CD4-positive, alpha-beta T cell treated with Interleukin-17A for 4 hours (primary cell): Measurements from ENCODE around the gene PROM1.

ENCODE experiments used
- DNase-seq: peaks from one replicate; pipeline ENCODE4 v3.0.0-alpha.2; 2020; ENCODE audit warnings: mixed read lengths

The PROM1 gene

DNA sequence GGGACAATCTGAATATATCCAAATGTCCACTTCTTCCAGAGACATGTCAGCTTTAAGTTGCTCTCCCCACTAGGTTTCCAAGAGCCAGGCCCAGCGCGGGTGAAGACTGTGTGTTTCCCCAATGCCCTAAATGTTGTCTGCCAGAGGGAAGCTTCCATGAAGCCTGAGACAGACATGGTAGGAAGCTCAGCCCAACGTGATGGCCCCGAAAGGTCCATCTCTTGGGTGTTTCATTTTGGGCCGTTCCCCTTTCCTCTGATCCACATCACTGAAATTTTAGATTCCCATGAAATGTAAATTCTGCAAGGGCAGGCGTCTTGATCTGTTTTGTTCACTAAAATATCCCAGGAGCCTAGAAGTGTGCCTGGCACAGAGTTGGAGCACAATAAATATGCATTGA is 25.4 kb upstream of the PROM1 start:
- no peak for DNase-seq

DNA sequence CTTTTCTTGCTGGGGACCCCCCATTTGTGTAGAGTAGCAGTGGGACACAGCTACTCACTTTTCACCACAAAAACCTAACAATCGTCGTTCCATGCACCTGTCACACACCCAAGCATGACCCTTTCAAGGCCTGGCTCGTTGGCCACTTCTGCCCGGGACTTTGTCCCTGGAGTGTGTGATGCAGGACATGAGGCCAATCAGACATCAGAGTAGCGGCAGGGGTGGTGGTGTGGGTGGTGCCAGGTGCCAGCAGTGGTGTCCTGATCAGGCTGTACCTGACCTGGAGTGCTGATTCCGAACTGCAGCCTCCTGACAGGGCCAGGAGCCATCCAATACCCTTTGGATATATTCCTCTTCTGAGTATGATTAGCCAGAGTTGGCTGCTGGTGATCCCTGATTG is 23.1 kb upstream of the PROM1 start:
- DNase-seq, result no peak

DNA sequence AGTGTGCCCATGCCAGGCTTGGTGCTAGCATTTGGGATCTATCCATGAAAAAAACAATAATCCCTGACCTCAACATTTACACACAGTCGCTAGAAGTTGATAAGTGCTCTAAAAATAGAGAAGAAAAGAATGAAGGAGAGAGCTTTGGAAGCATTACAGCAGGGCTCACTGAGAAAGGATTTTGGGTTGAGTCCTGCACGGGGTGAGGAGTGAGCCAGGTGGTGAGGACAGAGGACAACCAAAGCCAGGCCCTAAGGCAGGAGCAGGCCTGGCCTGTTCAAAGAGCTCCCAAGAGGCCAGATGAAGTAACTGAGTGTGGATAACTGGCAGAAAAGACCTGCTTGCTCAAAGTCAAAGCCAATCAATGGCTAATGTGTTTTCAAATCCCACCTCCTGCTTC is 20.7 kb upstream of the PROM1 start:
- no peak for DNase-seq

DNA sequence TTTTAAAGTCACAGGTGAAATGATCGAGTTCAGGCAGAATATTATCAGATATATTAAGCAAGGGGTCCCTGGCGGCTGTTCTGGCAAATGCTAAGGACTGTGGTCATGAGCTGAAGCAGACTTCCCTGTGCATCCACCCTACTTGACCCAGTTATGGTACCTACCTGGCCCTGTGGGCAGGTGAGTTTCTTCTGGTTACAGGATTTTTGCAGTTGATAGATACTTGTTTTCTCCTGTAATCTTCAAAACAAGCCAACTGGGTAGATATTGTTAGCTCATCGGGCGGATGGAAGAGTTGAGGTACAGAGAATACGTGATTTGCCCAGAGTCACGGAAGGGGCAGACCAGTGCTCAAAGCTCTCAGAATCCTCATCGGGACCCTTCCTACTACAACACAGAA is 18.5 kb upstream of the PROM1 start:
- no peak for DNase-seq

DNA sequence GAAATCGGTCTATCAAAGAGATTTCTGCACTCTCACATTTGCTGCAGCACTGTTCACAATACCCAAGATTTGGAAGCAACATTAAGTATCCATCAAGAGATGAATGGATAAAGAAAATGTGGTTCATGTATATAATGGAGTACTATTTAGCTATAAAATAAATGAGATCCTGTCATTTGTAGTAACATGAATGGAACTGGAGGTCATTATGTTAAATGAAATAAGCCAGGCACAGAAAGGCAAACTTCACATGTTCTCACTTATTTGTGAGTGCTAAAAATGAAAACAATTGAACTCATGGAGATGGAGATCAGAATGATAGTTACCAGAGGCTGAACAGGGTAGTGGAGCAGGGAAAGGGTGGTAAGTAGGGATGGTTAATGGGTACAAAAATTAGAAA is 17.0 kb upstream of the PROM1 start:
- DNase-seq, result no peak

DNA sequence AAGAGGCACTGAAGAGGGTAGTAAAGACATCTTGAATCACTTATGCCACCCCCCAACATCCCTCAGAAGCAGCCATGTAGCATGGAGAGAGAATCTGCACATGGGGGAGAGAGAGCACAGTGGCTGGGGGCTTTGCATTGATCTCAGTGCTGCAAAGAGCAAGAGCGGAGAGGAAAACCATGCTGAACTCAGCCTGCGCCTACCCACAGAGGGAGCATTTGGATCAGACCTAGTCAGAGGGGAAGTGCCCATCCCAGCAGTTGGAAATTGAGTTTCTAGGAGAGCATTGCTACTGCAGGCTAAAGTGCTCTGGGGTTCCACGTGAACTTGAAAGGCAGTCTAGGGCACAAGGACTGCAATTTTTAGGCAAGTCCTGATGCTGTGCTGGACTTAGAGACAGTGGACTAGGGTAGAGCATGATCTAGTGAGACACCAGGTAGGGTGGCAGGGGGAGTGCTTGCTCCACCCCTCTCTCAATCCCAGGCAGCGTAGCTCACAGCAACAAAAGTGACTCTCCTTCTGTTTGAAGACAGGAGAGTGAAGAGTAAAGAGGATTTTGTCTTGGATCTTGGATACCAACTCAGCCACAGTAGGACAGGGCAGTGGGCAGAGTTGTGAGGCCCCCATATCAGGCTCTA is 9.0 kb upstream of the PROM1 start:
- no peak for DNase-seq

DNA sequence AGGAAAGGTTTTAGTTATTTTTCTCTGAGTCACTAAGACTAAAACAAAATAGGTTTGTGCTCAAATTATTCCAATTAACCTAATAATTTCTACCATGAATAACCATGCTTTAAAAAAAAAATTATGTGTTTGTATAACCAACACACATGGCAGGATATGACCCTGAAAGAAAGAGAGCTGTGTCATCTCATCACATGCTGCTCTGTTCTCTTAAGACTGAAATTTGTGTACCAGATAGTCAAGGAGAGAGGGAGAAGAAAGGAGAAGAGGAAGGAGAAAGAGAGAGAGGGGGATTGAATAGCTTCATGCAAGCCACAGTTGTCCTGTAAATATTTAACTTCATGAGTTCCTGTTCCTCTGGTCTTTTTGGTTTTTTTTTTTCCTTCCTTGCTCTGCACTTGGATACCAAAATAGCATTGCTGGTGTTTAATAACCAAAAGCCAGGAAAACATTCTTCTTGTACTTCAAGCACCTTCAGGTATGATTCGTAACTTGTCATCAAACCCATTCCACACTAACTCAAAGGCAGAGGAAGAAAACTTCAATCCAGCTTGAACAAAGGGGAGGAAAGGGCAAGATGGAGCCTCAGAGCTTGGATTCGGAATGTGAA is 6.4 kb upstream of the PROM1 start:
- no peak for DNase-seq

DNA sequence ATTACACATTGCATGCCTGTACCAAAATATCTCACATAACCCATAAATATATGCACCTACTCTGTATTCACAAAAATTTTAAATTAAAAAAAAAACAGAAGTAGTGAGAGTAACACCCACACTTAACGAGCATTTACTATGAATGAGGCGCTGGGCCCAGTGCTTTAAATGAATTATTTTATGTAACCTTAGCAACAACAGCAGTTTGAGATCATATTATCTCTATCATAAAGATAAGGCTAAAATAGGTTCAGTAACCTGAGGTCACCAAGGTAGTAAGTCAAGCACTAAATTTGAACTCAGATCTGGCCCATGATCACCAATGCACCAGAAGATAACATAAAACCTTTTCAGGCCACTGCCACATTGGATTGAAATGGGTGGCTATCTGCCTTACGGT is 5.3 kb upstream of the PROM1 start:
- no peak for DNase-seq

DNA sequence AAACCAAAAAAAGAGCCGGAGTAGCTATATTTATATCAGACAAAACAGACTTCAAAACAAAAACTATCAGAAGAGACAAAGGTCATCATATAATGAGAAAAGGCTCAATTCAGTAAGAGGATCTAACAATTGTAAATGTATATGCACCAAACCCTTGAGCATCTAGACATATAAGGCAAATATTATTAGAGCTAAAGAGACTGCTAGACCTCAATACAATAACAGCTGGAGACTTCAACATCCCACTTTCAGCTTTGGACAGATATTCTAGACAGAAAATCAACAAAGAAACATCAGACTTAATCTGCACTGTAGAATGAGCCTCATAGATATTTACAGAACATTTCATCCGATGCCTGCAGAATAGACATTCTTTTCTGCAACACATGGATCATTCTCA is 4.8 kb upstream of the PROM1 start:
- DNase-seq, result no peak

DNA sequence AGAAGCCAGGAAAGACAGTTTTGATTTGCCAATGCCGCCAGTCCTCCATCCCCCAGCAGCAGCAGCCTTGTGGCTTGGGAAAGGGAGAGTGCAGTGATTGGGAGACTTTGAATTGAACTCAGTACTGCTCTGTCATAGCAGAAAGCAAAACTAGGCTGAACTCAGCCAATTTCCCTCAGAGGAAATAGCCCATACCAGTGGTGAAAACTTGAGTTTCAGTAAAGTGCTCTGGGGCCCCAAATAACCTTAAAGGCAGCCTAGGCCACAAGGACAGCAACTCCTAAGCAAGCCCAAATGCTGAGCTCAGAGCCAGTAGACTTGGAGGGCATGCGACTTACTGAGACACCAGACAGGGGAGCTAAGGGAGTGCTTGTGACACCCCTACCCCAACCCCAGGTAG is 2.0 kb upstream of the PROM1 start:
- no peak for DNase-seq

DNA sequence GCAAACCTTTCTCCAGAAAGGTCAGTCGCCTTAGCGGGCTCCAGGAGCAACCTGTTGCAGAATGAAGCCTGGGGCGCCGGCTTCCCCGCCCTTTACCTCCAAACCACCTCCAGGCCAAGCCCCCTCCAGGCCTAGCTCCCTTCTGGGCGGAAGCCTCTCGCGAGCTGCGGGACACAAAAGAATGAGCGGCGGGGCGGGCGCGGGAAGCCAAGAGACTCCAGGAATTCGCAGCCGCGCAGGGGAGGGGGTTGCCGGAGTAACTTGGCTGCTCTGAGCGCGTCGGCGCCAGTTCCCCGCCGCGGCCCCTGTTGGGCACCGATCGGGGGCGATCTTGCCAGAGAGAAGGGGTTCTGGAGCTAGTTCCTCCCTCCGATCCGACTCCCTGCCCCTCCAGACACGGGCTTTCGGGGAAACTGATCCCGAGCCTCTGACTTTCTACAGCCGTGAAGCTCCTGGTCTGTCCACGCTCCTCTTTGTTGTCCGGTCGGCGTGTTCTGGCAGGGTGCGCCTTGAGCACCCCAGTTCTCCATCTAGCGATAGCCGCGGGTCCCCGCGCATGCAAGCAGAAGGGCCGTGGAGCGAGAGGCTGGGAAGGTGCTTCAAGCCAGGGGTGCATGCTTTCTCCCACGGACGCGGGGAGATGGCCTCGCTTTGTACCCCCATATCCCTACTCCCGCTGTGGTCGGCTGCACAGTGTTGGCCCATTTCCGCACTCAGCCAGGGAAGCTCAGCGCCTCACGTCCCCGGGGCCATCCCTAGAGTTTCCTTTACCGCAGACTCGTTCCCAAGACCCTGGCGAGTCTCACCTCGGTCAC is 1.2 kb downstream of the PROM1 start:
- peak; percentile 5 for DNase-seq

DNA sequence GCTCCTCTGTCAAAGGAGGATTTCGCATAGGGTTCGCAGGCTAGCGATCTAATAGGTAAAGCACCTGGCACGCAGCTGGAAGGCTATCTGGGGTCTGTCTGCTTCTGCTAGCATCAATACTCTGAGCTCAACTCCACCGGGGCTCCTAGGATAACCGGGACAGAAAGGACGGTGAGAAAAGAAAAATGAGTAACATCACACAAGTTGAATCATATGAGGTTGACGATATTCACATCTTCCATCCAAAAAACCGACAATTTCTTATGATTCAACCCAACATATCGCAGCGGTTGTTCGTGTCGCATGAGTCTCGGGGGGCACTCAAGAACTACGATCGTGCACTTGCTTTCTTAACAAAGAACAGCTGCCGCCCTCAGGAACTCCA is 1.8 kb downstream of the PROM1 start:
- DNase-seq, result no peak

DNA sequence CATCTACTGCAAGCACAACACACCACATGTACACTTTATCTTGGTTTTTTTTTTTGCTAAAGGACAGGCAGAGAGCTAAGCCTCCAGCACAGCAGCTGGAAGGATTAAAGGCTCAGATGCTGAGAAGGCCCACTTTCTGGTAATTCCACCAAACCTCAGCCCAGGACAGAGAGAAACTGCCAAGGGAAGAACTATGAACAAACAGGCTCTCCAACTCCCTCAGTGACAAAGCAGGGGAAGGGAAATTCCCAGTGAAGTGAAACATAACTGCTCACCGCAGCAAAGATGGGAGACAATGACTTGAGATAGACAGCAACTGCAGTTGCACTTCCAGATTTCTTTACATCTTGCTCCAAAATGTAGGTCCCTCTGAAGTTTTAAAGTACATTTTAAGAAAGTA is 4.8 kb downstream of the PROM1 start:
- no peak for DNase-seq

DNA sequence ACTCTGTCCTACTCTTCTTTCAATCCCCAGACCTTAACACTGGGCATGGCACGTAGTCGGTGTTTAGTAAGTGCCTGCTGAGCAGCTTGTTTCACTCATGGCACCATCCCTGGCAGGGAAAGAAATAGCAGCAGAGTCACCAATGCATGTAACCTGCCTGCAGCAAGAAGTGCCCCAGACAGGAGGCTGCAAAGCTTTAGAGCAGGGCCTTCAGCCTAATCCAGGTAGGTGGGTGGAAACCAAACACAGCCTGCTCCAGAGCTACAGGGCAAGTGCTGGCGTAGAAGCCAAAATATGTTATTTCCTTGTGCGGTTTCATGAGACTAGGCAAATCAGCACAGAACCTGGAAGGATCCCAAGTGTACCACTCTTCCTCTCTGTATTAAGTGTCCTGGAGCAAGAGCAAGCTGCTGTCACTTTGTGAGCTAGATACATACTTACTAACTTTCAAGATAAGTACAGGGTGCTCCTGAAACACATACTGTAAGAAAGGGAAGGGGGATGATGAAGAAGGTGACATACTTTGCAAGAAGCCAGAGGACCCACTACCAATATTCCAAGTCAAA is 5.5 kb downstream of the PROM1 start:
- no peak for DNase-seq

DNA sequence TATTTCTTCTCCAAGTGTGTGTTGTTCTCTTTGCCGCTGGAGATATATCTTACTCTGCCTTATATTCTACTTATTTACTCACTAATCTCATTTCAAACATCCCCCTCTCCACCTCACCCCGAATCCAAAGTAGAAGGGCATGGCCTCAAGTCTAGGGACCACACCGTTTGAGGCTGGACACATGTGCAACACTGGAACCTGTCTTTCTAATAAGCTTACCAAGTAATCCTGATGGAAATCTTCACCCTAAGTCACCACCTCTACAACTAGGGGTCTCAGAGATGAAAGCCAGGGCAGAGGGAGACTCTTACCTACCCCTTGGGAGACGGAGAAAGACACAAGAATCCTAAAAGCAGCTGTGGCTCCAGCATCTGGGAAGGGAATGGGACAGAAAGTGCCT is 6.0 kb downstream of the PROM1 start:
- no peak for DNase-seq

DNA sequence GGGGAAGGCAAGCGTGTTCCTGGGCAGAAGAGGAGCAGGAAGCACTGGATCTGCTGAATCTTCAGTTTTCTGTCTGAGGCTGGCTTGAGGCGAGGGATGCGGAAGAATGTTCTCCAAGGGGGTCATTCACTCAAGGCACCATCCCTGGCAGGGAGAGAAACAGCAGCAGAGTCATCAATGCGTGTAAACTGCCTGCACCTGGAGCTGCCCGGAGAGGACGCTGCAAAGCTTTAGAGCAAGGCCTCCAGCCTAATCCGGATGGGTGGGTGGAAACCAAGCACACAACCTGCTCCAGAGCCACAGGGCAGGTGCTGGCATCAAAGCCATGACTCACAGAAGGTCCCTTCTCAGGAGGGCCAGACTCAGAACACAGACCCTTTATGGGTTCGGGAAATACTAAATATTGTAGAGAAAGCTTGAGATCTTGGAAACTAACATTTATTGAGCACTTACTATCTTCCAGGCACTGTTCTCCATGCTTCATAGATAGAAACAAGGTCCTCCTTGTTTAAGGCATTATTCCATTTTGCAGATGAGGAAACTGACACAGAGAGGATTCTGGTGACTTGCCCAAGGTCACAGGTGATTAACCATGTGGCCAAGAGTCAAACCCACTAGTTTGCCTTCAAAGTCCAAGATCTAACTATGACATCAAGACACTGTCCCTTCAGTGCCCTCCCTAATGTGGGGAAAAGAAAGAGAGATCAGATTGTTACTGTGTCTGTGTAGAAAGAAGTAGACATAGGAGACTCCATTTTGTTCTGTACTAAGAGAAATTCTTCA is 7.7 kb downstream of the PROM1 start:
- DNase-seq, result no peak

DNA sequence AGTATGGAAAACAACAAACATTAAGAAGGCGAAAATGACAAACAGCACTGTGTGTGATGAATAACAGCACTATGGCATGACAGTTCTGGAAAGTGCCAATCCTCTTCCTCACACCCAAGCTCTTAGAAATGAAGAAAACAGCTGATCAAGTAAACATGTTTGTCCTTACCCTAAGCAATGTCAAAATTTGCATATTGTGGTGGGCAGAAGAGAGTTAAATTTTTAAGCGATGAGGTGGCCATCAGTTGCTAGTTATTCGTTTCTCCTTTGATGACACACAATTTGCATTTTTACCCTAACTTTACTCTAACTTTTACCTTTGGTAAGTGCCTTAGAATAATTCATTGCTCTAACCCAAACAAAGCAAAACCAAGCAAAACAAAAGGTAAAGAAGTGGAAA is 8.8 kb downstream of the PROM1 start:
- no peak for DNase-seq

DNA sequence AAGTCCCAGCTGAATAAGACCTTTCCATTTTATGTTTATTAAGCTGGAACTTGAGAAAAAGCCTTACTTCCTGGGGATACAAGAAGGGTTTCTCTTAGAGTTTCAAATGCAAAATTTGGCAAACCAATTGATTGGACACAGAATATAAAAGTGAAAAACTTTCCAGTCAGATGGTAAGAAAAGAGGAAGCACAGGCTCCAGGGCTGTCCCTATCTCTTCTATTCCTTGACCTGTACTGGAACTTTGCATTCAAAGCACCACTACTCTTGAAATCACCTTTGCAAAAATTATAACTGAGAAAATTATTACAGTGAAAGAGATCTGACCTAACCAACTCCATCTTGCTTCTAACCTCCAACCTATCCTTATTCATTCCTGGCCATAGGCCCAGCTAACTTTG is 11.7 kb downstream of the PROM1 start:
- DNase-seq, result no peak

DNA sequence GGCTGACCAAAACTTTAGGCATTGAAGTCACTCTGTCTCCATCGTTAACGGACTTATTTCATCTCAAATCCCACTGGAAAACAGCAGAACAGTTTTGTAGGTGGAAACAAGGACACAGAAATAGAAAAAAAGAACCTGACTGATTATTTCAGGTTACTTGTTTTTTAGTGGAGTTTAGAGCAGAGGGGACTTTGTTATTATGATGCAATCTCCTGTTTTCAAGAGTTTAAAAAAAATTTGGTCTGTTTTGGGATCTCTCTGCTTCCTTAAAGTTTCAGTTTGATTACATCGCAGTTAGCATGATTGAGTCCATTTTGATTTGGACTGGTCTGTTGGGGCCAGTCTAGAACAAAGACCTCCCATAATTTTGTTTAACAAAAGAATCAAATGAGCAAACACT is 13.6 kb downstream of the PROM1 start:
- no peak for DNase-seq

DNA sequence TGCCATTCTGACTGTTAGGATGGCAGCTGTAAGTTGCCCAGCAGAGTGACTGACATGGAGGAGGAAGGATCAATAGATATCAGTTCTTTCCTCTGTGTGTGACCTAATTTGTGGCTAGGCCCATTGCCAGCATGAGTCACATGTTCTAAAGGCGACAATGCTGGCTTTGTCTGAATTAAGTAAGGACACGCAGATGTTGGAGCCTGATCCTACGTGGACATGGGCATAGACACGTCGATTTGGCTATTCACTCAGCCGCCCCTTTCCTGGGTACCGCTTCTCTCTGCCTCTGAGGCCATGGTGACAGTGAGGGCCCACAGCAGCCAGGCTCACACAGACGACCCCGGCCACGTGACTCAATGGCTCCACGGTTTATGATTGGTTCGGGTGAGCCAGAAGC is 16.3 kb downstream of the PROM1 start:
- no peak for DNase-seq

DNA sequence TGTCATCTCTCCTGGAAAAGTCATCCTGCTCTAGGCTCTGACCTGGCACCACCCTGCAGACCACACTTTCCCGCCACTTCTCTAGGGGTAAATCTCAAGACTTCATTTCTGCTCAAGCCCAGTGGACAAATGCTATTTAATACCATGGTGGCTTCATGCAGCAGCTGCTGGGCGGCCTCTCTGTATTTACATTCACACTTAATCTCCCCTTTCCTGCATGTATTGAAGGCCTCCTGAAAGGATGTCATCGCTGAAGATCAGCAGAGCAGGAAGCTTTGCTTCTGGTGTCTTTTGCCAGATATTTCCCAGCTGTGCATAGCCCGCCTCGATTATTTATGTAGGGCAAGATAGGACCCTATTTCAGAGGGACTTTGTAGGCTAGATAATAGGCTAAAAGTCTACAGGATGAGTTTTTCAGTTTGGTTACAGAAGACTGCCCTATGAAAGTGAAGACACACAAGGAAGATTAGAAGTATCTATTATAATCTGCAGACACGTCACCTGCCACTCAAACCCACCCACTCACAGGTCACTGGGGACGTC is 17.2 kb downstream of the PROM1 start:
- no peak for DNase-seq

DNA sequence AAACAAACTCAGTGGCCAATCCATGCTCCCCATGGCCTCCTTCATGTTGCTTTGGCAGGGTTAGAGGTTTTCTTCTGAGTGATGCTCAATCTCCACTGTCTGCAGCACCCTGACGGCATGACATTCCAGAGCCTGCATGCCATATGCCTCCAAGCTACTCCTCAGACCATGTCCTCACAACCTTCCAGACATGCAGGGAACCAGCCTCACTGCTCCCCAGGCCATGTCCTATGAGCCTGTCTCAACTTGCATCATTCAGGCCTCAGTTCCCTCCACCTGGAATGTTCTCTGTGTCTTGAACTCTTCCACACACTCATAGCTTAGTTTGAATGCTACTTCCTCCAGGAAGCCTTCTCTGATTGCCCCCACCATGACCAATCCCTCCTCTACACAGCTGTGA is 18.8 kb downstream of the PROM1 start:
- DNase-seq, result no peak

DNA sequence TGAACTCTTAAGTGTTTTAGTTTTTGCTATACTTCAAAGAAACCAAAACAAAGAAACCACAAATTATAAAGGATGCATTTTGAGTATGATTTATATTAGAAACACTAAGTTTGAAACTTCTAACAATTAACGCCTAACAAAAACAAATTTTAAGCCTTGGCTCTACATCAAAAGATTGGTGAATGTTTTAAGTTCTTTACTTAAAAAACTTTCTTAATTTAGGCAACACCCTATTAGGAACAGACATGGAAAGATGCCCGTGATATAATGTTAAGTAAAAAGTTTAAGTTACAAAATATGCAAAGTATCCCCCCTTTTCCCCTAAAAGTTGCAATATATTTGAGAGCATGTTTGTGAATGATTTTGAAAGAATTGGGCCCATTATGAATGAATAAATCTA is 21.2 kb downstream of the PROM1 start:
- DNase-seq, result no peak
